Stomach (tissue), 9 donors: Measurements from ENCODE around the gene KDELR3. TPM values are rescaled to one million over a fixed set of nuclear protein-coding genes. Genes with fewer than 3 reads are reported as not detected.

Experiments used
- DNase-seq, 2 donors: peaks; one replicate each; pipeline versions ENCODE4 v3.0.0 to v3.0.0-alpha.2; 2013 to 2019
- H3K27ac ChIP-seq, 5 donors: fragments of 200-600 bp in 4 of 5; sonication (generic) in 4 of 5; one replicate each; pipeline ENCODE4 v1.5.1; 2013 to 2019; ENCODE audit warnings: mild to moderate bottlenecking in 1 of 5, moderate library complexity in 1 of 5
- H3K27me3 ChIP-seq, 3 donors: fragments of 200-600 bp; sonication (generic); one replicate each; pipeline ENCODE4 v1.5.1; 2017 to 2019; ENCODE audit warnings: mixed run types in 1 of 3
- H3K36me3 ChIP-seq, 4 donors: fragments of 200-600 bp; sonication (generic); 1 replicate in 3 of 4; 2 replicates in 1 of 4; pipeline ENCODE4 v1.5.1; 2016 to 2019
- H3K4me1 ChIP-seq, 4 donors: fragments of 200-600 bp; sonication (generic); one replicate each; pipeline ENCODE4 v1.5.1; 2016 to 2019
- H3K4me3 ChIP-seq, 4 donors: fragments of 200-600 bp; sonication (generic) in 3 of 4; one replicate each; pipeline ENCODE4 v1.5.1; 2016 to 2019; ENCODE audit warnings: mild to moderate bottlenecking in 1 of 4
- H3K9me3 ChIP-seq, 4 donors: fragments of 200-600 bp; sonication (generic); one replicate each; pipeline ENCODE4 v1.5.1; 2016 to 2019
- CTCF ChIP-seq, 7 experiments: fragments of 450-650 bp in 4 of 7; fragments of 200-600 bp in 3 of 7; sonication (generic) in 3 of 7; IDR thresholded peaks; one replicate each; pipeline ENCODE4 v1.5.1; 2016 to 2019; ENCODE audit warnings: antibody characterized with exemption in 7 of 7, control low read depth in 2 of 7, mild to moderate bottlenecking in 1 of 7
- EP300 ChIP-seq: sonication (generic); formaldehyde crosslinking; IDR thresholded peaks from one replicate; pipeline ENCODE4 v1.6.1; 2017; ENCODE audit warnings: antibody characterized with exemption
- POLR2A ChIP-seq, 4 donors: fragments of 450-650 bp; IDR thresholded peaks; one replicate each; pipeline ENCODE4 v1.6.1; 2016; ENCODE audit warnings: antibody characterized with exemption in 4 of 4, control low read depth in 2 of 4, mild to moderate bottlenecking in 1 of 4, moderate library complexity in 1 of 4
- POLR2AphosphoS5 ChIP-seq, 3 donors: sonication (generic); formaldehyde crosslinking; IDR thresholded peaks; one replicate each; pipeline ENCODE4 v1.6.1; 2016; ENCODE audit warnings: antibody characterized with exemption in 3 of 3
- WGBS, 5 donors: extraction: QIAGEN DNeasy Blood & Tissue Kit in 3 of 5; methylation state at CpG; one replicate each; pipeline versions ENCODE4 v1.1.5 to v1.1.7; 2013 to 2018; 5-methylcytosine and 5-hydroxymethylcytosine counted together
- intact Hi-C: fragments of 100-400 bp; cut with DNase I; formaldehyde crosslinking; loops from one replicate; pipeline ENCODE4 v1.15.1; 2023; ENCODE audit warnings: low total_unique reads
- polyA plus RNA-seq, 3 donors: library from polyadenylated mRNA; stranded (reverse); fragments of 200-250 nt; gene quantifications; one replicate each; pipeline ENCODE4 v1.2.3, GENCODE V29; 2013
- total RNA-seq, 5 donors: library from RNA; depleted of rRNA; stranded (reverse); fragments of >200 nt; gene quantifications; one replicate each; pipeline versions ENCODE4 v1.1.0 to v1.2.3, GENCODE V29; 2014 to 2016
- donor health status: healthy with polysubstance abuse.
- donor health status: Bipolar disorder and iron deficiency.
- donor health status: healthy.

The KDELR3 gene
- total and polyA plus RNA-seq, 8 donors: 3.6 to 30.7 (median 11.6) TPM; not detected in 1

DNA sequence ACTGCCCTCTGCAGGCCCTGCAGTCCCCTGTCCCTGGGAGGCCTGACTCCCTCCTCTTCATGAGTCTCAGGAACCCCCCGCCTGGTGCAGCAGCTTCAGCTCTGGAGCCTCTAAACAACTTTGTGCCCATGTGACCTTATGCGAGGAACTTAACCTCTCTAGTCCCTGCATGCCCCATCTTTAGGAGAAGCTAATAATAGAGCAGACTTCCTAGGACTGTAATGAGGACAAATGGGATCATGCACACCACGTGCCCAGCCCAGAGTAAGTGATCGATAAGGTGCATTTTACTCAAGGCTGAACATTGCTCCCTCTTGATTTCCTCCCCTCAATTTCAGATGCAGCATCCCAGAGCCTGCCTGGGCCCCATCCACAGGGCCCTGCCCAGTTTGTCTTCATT is 31.9 kb upstream of the KDELR3 start:
- 43 to 68% (median 62%) methylated on average over 4 of the region's 4 CpGs for WGBS, 5 donors
- intact Hi-C loops: no loop called here
- no peak for TF ChIP-seq POLR2A (IDR thresholded peaks at IDR 0.05)
- TF ChIP-seq EP300: no peak
- TF ChIP-seq CTCF (IDR thresholded peaks at IDR 0.05): no peak
- TF ChIP-seq POLR2AphosphoS5 (IDR thresholded peaks at IDR 0.05): no peak
- Histone ChIP-seq H3K27me3 (peaks cover 0 to 24% (median 1%) of the 10 kb centered on the region in 3 donors), H3K27ac (no peak overlapping the region), H3K9me3 (no peaks in the 10 kb centered on the region), H3K36me3 (no peaks in the 10 kb centered on the region), H3K4me3 (no peak overlapping the region), H3K4me1 (no peaks in the 10 kb centered on the region)
- DNase-seq: no peak

DNA sequence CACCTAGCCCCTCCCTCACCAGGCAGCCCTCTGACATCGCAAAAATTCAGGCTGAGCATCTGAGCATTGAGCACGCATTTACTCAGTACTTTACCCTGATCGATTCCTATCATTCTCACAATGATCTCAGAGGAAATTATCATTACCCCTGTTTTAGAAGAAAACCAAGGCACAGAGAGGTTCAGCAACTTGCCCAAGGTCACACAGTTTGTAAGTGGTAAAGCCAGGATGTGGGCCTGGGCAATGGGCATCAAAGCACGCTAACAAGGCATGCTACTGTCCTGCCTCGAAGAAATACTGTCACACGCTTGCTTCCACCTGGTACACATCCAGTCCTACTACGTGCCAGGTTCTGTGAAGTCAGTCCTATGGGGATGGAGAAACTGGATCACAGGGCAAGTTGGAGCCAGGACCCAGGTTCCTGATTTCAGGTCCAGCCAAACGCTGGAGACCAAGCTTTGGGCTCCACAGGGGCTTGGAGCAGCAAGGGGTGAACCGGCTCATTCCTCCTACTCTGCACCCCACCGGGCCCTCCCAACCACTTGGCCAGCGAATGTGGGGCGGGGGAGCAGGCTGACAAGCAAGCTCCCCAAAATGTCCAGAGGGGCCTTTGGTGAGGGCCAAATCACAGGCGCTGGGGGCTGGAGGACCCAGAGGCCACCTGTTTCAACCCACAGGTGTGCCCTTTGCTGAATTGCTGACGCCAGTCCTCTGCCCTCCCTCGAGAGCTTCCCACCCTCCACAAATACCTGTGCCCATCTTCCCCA is 31.1 kb upstream of the KDELR3 start:
- no peak for DNase-seq
- no peaks in the 10 kb centered on the region for H3K36me3 ChIP-seq
- H3K9me3 ChIP-seq: no peaks in the 10 kb centered on the region
- intact Hi-C loops: no loop called here
- H3K27me3 ChIP-seq: peaks cover 0 to 33% (median 3%) of the 10 kb centered on the region in 3 donors
- no peak overlapping the region for H3K27ac ChIP-seq
- no peak overlapping the region for H3K4me3 ChIP-seq
- 78 to 93% (median 88%) methylated on average over 14 to 15 of the region's 15 CpGs for WGBS, 5 donors
- no peaks in the 10 kb centered on the region for H3K4me1 ChIP-seq
- TF ChIP-seq CTCF (IDR thresholded peaks at IDR 0.05) (no peak), POLR2A (IDR thresholded peaks at IDR 0.05) (no peak), EP300 (no peak), POLR2AphosphoS5 (IDR thresholded peaks at IDR 0.05) (no peak)

DNA sequence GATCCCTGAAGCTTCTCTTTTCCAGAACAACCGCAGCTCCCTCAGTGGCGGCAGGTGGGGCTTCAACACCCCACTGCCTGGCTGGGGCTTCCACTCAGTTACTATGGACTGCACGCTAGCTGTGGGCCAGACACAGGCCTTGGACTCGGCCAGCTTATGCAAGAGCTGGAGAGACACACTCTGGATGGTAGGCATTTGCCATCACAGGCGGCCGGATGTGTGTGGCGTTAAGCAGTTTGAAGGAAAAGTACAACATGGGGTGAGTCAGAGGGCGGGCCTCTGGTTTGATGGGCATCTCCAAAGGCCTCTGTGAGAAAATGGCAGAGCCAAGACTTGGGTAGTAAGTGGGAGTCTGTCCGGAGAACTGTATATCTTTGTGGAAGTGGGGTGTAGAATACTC is 30.5 kb upstream of the KDELR3 start:
- Histone ChIP-seq H3K4me1 (no peaks in the 10 kb centered on the region), H3K4me3 (no peak overlapping the region), H3K27me3 (peaks cover 0 to 34% (median 3%) of the 10 kb centered on the region in 3 donors), H3K36me3 (no peaks in the 10 kb centered on the region), H3K27ac (no peak overlapping the region), H3K9me3 (no peaks in the 10 kb centered on the region)
- WGBS, 5 donors: 91 to 96% (median 94%) methylated on average over 9 of the region's 9 CpGs
- intact Hi-C loops: no loop called here
- no peak for TF ChIP-seq POLR2A (IDR thresholded peaks at IDR 0.05)
- no peak for TF ChIP-seq POLR2AphosphoS5 (IDR thresholded peaks at IDR 0.05)
- TF ChIP-seq EP300: no peak
- no peak for TF ChIP-seq CTCF (IDR thresholded peaks at IDR 0.05)
- DNase-seq: no peak

GRCh38 chr22:38440747-38441350 is 27.0 kb upstream of the KDELR3 start:
- WGBS, 5 donors: 73 to 81% (median 75%) methylated on average over 14 of the region's 14 CpGs
- DNase-seq: no peak

More at GRCh38 chr22:38440747-38441350, 27.0 kb upstream of the KDELR3 start:
- Histone ChIP-seq H3K27me3 (peaks cover 0 to 50% (median 21%) of the 10 kb centered on the region in 3 donors), H3K27ac (no peak overlapping the region), H3K9me3 (no peaks in the 10 kb centered on the region), H3K36me3 (no peaks in the 10 kb centered on the region), H3K4me1 (no peaks in the 10 kb centered on the region), H3K4me3 (no peak overlapping the region)
- TF ChIP-seq EP300 (no peak), CTCF (IDR thresholded peaks at IDR 0.05) (no peak), POLR2AphosphoS5 (IDR thresholded peaks at IDR 0.05) (no peak), POLR2A (IDR thresholded peaks at IDR 0.05) (no peak)
- intact Hi-C loops: no loop called here
